Keratinocyte (primary cell): Measurements from ENCODE around the gene FAM107B. TPM values are rescaled to one million over a fixed set of nuclear protein-coding genes. Genes with fewer than 3 reads are reported as not detected.

Source experiments
- DNase-seq: peaks from one replicate; pipeline ENCODE4 v3.0.0-alpha.2; 2011; ENCODE audit warnings: low read depth, missing footprints, low spot score
- FAIRE-seq: peaks from 2 replicates; lab custom pipeline; 2011; peaks lifted over from hg19 to GRCh38; lab: Jason Lieb, UNC
- H2AFZ ChIP-seq: 2 replicates; pipeline ENCODE4 v1.6.0; 2012; ENCODE audit warnings: low read length, control low read depth, inconsistent platforms; ENCODE audit not compliant: control insufficient read depth
- H3K27ac ChIP-seq: 2 replicates; pipeline ENCODE4 v1.5.1; 2011; ENCODE audit warnings: low read length; ENCODE audit not compliant: control insufficient read depth, insufficient read depth
- H3K27me3 ChIP-seq: 3 replicates; pipeline ENCODE4 v1.6.0; 2011; ENCODE audit warnings: low read length; ENCODE audit not compliant: control insufficient read depth, insufficient read depth; ENCODE audit errors: extremely low read depth
- H3K36me3 ChIP-seq, 2 experiments: 2 replicates in 1 of 2; 3 replicates in 1 of 2; pipeline ENCODE4 v1.5.1; 2011; ENCODE audit warnings: low read length in 2 of 2, mild to moderate bottlenecking in 1 of 2; ENCODE audit not compliant: control insufficient read depth in 2 of 2, insufficient read depth in 2 of 2; ENCODE audit errors: extremely low read depth in 1 of 2
- H3K4me1 ChIP-seq: 3 replicates; pipeline ENCODE4 v1.5.1; 2011; ENCODE audit warnings: low read length; ENCODE audit not compliant: control insufficient read depth, insufficient read depth; ENCODE audit errors: extremely low read depth
- H3K4me2 ChIP-seq: 3 replicates; pipeline ENCODE4 v1.6.0; 2011; ENCODE audit warnings: low read depth, low read length; ENCODE audit not compliant: control insufficient read depth, insufficient read depth; ENCODE audit errors: extremely low read depth
- H3K4me3 ChIP-seq, 3 experiments: fragments of 200-600 bp in 1 of 3; sonication (generic) in 1 of 3; 2 replicates in 2 of 3; 3 replicates in 1 of 3; pipeline ENCODE4 v1.5.1; 2011 to 2016; ENCODE audit warnings: low read length in 3 of 3, mild to moderate bottlenecking in 3 of 3, control low read depth in 2 of 3, inconsistent platforms in 1 of 3, low read depth in 1 of 3, mixed read lengths in 1 of 3, mixed run types in 1 of 3, moderate library complexity in 1 of 3; ENCODE audit not compliant: control insufficient read depth in 2 of 3, insufficient read depth in 2 of 3; ENCODE audit errors: extremely low read depth in 1 of 3
- H3K79me2 ChIP-seq: 2 replicates; pipeline ENCODE4 v1.6.0; 2012; ENCODE audit warnings: low read length; ENCODE audit not compliant: control insufficient read depth, insufficient read depth
- H3K9ac ChIP-seq: 3 replicates; pipeline ENCODE4 v1.6.0; 2011; ENCODE audit warnings: low read length; ENCODE audit not compliant: control insufficient read depth, insufficient read depth; ENCODE audit errors: extremely low read depth
- H3K9me1 ChIP-seq: 3 replicates; pipeline ENCODE4 v1.6.0; 2011; ENCODE audit warnings: low read length; ENCODE audit not compliant: control insufficient read depth, insufficient read depth; ENCODE audit errors: extremely low read depth
- H3K9me3 ChIP-seq: 2 replicates; pipeline ENCODE4 v1.5.1; 2012; ENCODE audit warnings: low read depth, low read length; ENCODE audit not compliant: control insufficient read depth
- H4K20me1 ChIP-seq: 3 replicates; pipeline ENCODE4 v1.6.0; 2011; ENCODE audit warnings: low read length; ENCODE audit not compliant: control insufficient read depth, insufficient read depth; ENCODE audit errors: extremely low read depth
- CTCF ChIP-seq, 3 experiments: IDR thresholded peaks in 1 of 3; conservative IDR thresholded peaks in 1 of 3; optimal IDR thresholded peaks in 1 of 3; 2 replicates in 2 of 3; 3 replicates in 1 of 3; pipeline versions ENCODE3 to v1.5.1; 2011; ENCODE audit warnings: low read length in 3 of 3, mild to moderate bottlenecking in 3 of 3, moderate library complexity in 2 of 3, control low read depth in 1 of 3, inconsistent platforms in 1 of 3; ENCODE audit not compliant: insufficient read depth in 2 of 3; ENCODE audit errors: extremely low read depth in 1 of 3
- EZH2 ChIP-seq: IDR thresholded peaks from one replicate; pipeline ENCODE4 v1.6.1; 2012; ENCODE audit warnings: inconsistent platforms, mild to moderate bottlenecking, low read length, moderate library complexity
- dilution Hi-C: fragments of 300-500 bp; cut with MboI; formaldehyde crosslinking; loops from one replicate; pipeline ENCODE4 v1.7.0; 2020; ENCODE audit warnings: low sequenced_read_pairs; ENCODE audit not compliant: extremely low pct_ligation_motif_present
- polyA plus RNA-seq, 5 experiments: library from polyadenylated mRNA; depleted of rRNA in 3 of 5; stranded (reverse) in 3 of 5; stranded (forward) in 1 of 5; unstranded in 1 of 5; fragments of >200 nt; gene quantifications; 1 replicate in 1 of 5; 2 replicates in 3 of 5; 3 replicates in 1 of 5; pipeline versions ENCODE4 v1.2.1 to v1.2.3, GENCODE V29; 2011 to 2012; ENCODE audit warnings: missing spikeins in 2 of 5, low read depth in 1 of 5, low replicate concordance in 1 of 5

Gene FAM107B
- polyA plus RNA-seq, 1 donor (not counting 4 experiments of a cell fraction or from before 2014, with no cell fraction given): 8.7 TPM

GRCh38 chr10:14553448-14553847 is 221.2 kb downstream of the FAM107B start:
- peaks cover 19% of the 10 kb centered on the region for H3K79me2 ChIP-seq
- no peak overlapping the region for H2AFZ ChIP-seq
- H3K4me3 ChIP-seq: no peak overlapping the region
- peaks cover 14% of the 10 kb centered on the region for H3K4me1 ChIP-seq
- peaks cover 0 to 3% of the 10 kb centered on the region in 2 experiments for H3K36me3 ChIP-seq
- H4K20me1 ChIP-seq: no peaks in the 10 kb centered on the region
- dilution Hi-C loops: no loop called here
- H3K27me3 ChIP-seq: no peaks in the 10 kb centered on the region
- no peak for DNase-seq
- FAIRE-seq: no peak
- TF ChIP-seq EZH2 (no peak), CTCF (optimal IDR thresholded peaks at IDR 0.05 in 1 of 3, IDR thresholded peaks at IDR 0.05 in 1 of 3, conservative IDR thresholded peaks at IDR 0.05 in 1 of 3; ENCODE audit: extremely low read depth in 1 of 3, insufficient read depth in 2 of 3, low read length in 3 of 3) (no peak)
- H3K9me3 ChIP-seq: no peaks in the 10 kb centered on the region
- no peak overlapping the region for H3K27ac ChIP-seq
- no peak overlapping the region for H3K9ac ChIP-seq
- no peak overlapping the region for H3K4me2 ChIP-seq
- no peaks in the 10 kb centered on the region for H3K9me1 ChIP-seq

- no peaks in the 10 kb centered on the region for H3K27me3 ChIP-seq
- no peak for DNase-seq
Measured at GRCh38 chr10:14552015-14552414, 222.7 kb downstream of the FAM107B start.

More at GRCh38 chr10:14552015-14552414, 222.7 kb downstream of the FAM107B start:
- H3K4me3 ChIP-seq: no peak overlapping the region
- H2AFZ ChIP-seq: no peak overlapping the region
- dilution Hi-C loops: no loop called here
- no peaks in the 10 kb centered on the region for H4K20me1 ChIP-seq
- H3K9ac ChIP-seq: no peak overlapping the region
- H3K4me1 ChIP-seq: peaks cover 14% of the 10 kb centered on the region
- H3K27ac ChIP-seq: no peak overlapping the region
- no peak for FAIRE-seq
- H3K79me2 ChIP-seq: peaks cover 12% of the 10 kb centered on the region
- H3K4me2 ChIP-seq: no peak overlapping the region
- H3K9me1 ChIP-seq: no peaks in the 10 kb centered on the region
- H3K36me3 ChIP-seq: peaks cover 0 to 3% of the 10 kb centered on the region in 2 experiments
- no peaks in the 10 kb centered on the region for H3K9me3 ChIP-seq
- TF ChIP-seq CTCF (optimal IDR thresholded peaks at IDR 0.05 in 1 of 3, IDR thresholded peaks at IDR 0.05 in 1 of 3, conservative IDR thresholded peaks at IDR 0.05 in 1 of 3; ENCODE audit: extremely low read depth in 1 of 3, insufficient read depth in 2 of 3, low read length in 3 of 3): no peak
- no peak for TF ChIP-seq EZH2
